ENCODE measurements around the gene AWAT2. TPM values are rescaled to one million over a fixed set of nuclear protein-coding genes. Genes with fewer than 3 reads are reported as not detected.
"Not testable (repeated sequence)": the region's sequence is repeated elsewhere in the genome, so short reads cannot be mapped to it uniquely, and the experiment has no call there.

AWAT2 gene
- polyA plus RNA-seq, 5 donors: not detected

DNA sequence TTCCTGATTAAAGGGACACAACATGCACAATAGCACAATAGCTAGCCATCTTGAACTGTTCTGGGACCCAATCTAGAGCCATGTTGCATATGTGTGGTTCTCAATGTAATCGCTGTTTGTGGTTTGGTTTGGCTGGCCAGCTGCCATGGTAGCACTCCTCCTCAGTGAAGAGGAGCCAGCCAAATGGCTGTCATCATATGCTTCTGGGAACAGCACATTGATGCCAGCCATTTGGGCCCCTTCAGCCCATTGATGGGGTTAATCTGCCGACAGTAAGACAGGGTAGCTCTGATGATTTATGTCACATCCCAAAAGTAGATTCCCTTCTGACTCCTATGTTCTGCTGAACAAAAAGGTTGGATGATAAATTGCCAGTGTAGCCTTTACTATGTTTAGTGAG lies 48.5 kb downstream of the AWAT2 start:
- DNase-seq: no peak

DNA sequence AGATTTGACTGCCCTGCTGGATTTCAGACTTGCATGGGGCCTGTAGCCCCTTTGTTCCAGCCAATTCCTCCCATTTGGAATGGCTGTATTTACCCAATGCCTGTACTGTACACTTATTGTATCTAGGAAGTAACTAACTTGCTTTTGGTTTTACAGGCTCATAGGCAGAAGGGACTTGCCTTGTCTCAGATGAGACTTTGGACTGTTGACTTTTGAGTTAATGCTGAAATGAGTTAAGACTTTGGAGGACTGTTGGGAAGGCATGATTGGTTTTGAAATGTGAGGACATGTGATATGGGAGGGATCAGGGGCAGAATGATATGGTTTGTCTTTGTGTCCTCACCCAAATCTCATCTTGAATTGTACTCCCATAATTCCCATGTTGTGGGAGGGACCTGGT lies 51.4 kb downstream of the AWAT2 start:
- DNase-seq: not testable (repeated sequence)

DNA sequence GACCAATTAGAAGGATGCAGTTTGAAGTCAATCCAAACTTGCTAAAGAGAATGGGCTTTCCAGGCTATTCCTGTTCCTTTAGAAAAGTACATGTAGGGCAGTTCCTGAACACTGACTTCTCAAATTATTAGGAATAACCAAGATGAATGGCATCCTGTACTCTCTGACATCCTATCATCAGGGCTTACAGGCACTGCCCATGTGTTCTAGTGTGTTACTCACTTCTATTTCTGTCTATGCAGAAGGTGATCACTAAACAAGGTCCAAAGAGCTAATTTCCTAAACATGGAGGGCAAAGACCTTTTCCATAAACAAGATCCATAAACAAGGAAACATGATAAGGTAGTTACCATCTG lies 53.6 kb downstream of the AWAT2 start:
- DNase-seq: no peak

DNA sequence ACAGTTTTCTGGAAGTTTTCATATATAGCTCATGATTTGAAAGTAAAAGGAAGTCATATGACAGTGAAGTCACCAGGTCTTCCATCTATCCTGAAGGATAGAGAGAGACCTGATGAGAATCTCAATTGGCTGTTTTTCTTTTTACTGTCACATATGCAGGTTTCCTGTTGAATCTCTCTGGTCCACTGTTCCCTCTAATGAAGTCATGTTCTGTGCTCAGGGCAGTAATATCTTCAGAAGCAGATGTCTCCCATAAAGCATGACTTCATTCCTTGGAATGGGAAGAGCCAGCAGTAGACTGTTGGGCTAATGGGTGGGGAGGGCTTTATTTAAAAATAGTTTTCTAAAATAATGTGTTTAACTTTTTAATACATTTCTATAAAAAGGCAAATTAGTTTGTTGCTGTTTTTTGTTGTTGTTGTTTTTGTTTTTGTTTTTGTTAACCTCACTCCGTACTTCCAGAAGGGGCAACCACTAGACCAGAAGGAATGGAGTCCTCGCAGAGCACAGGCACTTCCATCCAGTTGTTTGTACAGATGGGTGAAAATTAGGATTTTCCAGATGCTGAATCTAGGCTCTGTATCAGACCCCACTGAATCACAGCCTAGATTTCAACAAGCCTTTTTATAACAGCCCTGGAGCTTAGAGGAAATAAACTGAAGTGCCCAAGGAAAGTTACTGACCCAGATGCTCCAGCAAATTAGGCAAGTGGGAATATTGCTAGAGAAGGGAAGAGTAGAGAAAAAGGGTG lies 54.2 kb downstream of the AWAT2 start:
- no peak for DNase-seq

- no peak for DNase-seq
These were observed 56.2 kb downstream of the AWAT2 start for GRCh38 chrX:69993494-69993893.

DNA sequence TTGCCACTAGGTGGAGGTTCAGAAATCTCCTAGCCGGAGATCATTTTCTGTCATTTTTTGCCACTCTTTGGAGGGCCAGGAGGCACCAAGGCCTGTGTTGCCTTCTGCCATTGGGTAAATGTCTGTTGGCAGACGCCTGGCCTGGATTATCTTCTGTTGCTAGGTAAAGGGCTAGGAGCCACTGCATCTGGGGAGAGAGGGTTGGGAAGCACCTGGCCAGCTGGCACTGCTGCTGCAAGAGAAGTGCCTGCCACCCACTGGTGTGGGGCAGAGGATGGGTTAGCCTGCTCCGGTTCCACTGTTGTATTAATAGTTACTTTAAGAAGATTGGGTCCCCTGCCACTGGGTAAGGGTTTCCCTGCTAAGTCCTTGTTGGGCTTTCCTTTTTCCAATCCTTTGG lies 58.1 kb downstream of the AWAT2 start:
- DNase-seq: no peak

Other genes with a start within 250 kb of the AWAT2 start
- gene OTUD6A, start 12.5 kb upstream of the AWAT2 start, polyA plus RNA-seq (ENCODE audit: insufficient read depth in 1 of 5, insufficient read length in 5 of 5, low replicate concordance in 1 of 5): not detected
- gene IGBP1, start 83.5 kb upstream of the AWAT2 start, polyA plus RNA-seq (ENCODE audit: insufficient read depth in 1 of 5, insufficient read length in 5 of 5, low replicate concordance in 1 of 5): 100 to 1,000 TPM in 4 of 5 donors, 10 to 100 TPM in 1; 83.4 to 120 (median 111) TPM
- under 1 TPM in 1 of 5 donors, not detected in 4; 0.09 TPM for gene DGAT2L6, start 127.5 kb upstream of the AWAT2 start, polyA plus RNA-seq (ENCODE audit: insufficient read depth in 1 of 5, insufficient read length in 5 of 5, low replicate concordance in 1 of 5)
- gene AWAT1, start 184.7 kb upstream of the AWAT2 start, polyA plus RNA-seq (ENCODE audit: insufficient read depth in 1 of 5, insufficient read length in 5 of 5, low replicate concordance in 1 of 5): under 1 TPM in 3 of 5 donors, not detected in 2; 0.08 to 0.40 (median 0.14) TPM
- under 1 TPM; 0.33 to 0.62 (median 0.40) TPM for gene P2RY4, start 210.3 kb upstream of the AWAT2 start, polyA plus RNA-seq (ENCODE audit: insufficient read depth in 1 of 5, insufficient read length in 5 of 5, low replicate concordance in 1 of 5)
- gene ARR3, start 218.4 kb upstream of the AWAT2 start, polyA plus RNA-seq (ENCODE audit: insufficient read depth in 1 of 5, insufficient read length in 5 of 5, low replicate concordance in 1 of 5): 1 to 10 TPM in 3 of 5 donors, under 1 TPM in 2; 0.56 to 2.1 (median 1.3) TPM
- 1 to 10 TPM in 4 of 5 donors, under 1 TPM in 1; 0.73 to 1.3 (median 1.2) TPM for gene RAB41, start 232.2 kb upstream of the AWAT2 start, polyA plus RNA-seq (ENCODE audit: insufficient read depth in 1 of 5, insufficient read length in 5 of 5, low replicate concordance in 1 of 5)
- gene PDZD11, start 240.0 kb upstream of the AWAT2 start, polyA plus RNA-seq (ENCODE audit: insufficient read depth in 1 of 5, insufficient read length in 5 of 5, low replicate concordance in 1 of 5): 10 to 100 TPM; 47.6 to 66.6 (median 55.5) TPM
- gene KIF4A, start 240.2 kb upstream of the AWAT2 start, polyA plus RNA-seq (ENCODE audit: insufficient read depth in 1 of 5, insufficient read length in 5 of 5, low replicate concordance in 1 of 5): 10 to 100 TPM; 10.0 to 30.4 (median 17.7) TPM

All from right lung (tissue), 5 donors.